GM21423 (cell line): ENCODE data around the gene PCDH15.

ENCODE experiments used
- ATAC-seq: cut with Tn5 transposase; IDR thresholded peaks from one replicate; pipeline ENCODE4 v1.9.1; 2021; ENCODE audit warnings: mild to moderate bottlenecking, moderate library complexity; ENCODE audit not compliant: unreplicated experiment

Gene PCDH15

GRCh38 chr10:54139819-54140428 is 661.1 kb downstream of the PCDH15 start:
- ATAC-seq, result no peak

GRCh38 chr10:54137396-54137795 is 663.6 kb downstream of the PCDH15 start:
- ATAC-seq, result no peak

GRCh38 chr10:54133203-54133602 is 667.8 kb downstream of the PCDH15 start:
- no peak for ATAC-seq

- ATAC-seq, result no peak
These were observed 669.2 kb downstream of the PCDH15 start for GRCh38 chr10:54131833-54132232.

GRCh38 chr10:54130394-54130793 is 670.6 kb downstream of the PCDH15 start:
- ATAC-seq, result no peak

GRCh38 chr10:54125098-54125747 is 675.8 kb downstream of the PCDH15 start:
- ATAC-seq, result no peak

GRCh38 chr10:54124209-54124885 is 676.7 kb downstream of the PCDH15 start:
- no peak for ATAC-seq

GRCh38 chr10:54120806-54121205 is 680.2 kb downstream of the PCDH15 start:
- ATAC-seq, result no peak

- ATAC-seq, result no peak
These were observed 692.1 kb downstream of the PCDH15 start for GRCh38 chr10:54108961-54109360.

- ATAC-seq, result no peak
These were observed 704.1 kb downstream of the PCDH15 start for GRCh38 chr10:54096892-54097291.

- no peak for ATAC-seq
These were observed 706.7 kb downstream of the PCDH15 start for GRCh38 chr10:54094321-54094720.

- no peak for ATAC-seq
These were observed 709.8 kb downstream of the PCDH15 start for GRCh38 chr10:54091237-54091636.

GRCh38 chr10:54081950-54082349 is 719.1 kb downstream of the PCDH15 start:
- no peak for ATAC-seq

GRCh38 chr10:54067361-54067760 is 733.7 kb downstream of the PCDH15 start:
- no peak for ATAC-seq

GRCh38 chr10:54066646-54067045 is 734.4 kb downstream of the PCDH15 start:
- no peak for ATAC-seq

- no peak for ATAC-seq
These were observed 735.9 kb downstream of the PCDH15 start for GRCh38 chr10:54065106-54065505.

GRCh38 chr10:54064215-54064614 is 736.8 kb downstream of the PCDH15 start:
- no peak for ATAC-seq

- no peak for ATAC-seq
These were observed 737.5 kb downstream of the PCDH15 start for GRCh38 chr10:54063514-54063913.

GRCh38 chr10:54060572-54060971 is 740.5 kb downstream of the PCDH15 start:
- ATAC-seq, result no peak

GRCh38 chr10:54057357-54057756 is 743.7 kb downstream of the PCDH15 start:
- ATAC-seq, result no peak

GRCh38 chr10:54026340-54026739 is 774.7 kb downstream of the PCDH15 start:
- ATAC-seq, result no peak

- ATAC-seq, result no peak
These were observed 789.9 kb downstream of the PCDH15 start for GRCh38 chr10:54011117-54011516.
